A549 (cell line): Measurements from ENCODE around the gene RNF207.

Source experiments
- CTCF ChIP-seq: fragments of >200 bp; sonication (Bioruptor Twin); formaldehyde crosslinking; IDR thresholded peaks from 3 replicates; pipeline ENCODE4 v1.5.1; 2016
- JUN ChIP-seq, 2 experiments: fragments of >200 bp; sonication (Bioruptor Twin); formaldehyde crosslinking; IDR thresholded peaks; 2 replicates in 1 of 2; 3 replicates in 1 of 2; pipeline ENCODE4 v1.6.1; 2016 to 2017
- TF ChIP-seq, protein P1 (sequence below): IDR thresholded peaks from 2 replicates; pipeline ENCODE4 v1.6.1; 2012; ENCODE audit warnings: low read depth, borderline replicate concordance

DNA sequence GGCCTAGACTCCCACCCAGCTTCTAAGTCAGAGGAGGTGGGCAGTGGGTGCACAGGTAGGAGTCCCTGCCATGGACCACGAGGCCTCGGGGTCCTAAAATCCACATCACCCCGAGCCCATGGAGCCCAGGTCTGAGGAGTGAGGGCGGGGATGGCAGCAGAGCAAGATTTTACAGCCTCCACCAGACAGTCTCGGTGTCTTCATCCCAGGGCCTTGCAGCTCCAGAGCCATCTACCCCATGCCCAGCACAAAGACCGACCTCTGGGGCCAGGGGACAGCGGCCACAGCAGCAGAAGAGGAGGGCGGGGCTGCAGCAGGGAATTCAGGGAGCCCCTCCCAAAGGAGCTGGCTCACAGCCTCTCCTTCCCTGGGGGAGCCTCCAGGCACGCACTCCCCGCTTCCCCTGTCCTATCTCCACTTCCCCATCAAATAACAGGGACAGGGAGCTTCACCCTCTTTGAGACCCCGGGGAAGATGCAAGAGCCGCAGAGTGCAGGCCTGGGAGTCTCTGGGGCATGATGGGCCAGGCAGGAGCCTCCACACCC lies 40.4 kb upstream of the RNF207 start:
- TF ChIP-seq, protein P1, sequence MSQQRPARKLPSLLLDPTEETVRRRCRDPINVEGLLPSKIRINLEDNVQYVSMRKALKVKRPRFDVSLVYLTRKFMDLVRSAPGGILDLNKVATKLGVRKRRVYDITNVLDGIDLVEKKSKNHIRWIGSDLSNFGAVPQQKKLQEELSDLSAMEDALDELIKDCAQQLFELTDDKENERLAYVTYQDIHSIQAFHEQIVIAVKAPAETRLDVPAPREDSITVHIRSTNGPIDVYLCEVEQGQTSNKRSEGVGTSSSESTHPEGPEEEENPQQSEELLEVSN: no peak
- TF ChIP-seq JUN (IDR thresholded peaks at IDR 0.05) (no peak), CTCF (no peak)
